GM21737 (cell line): ENCODE data around the gene NLGN2.
"Not testable (repeated sequence)": the region's sequence is repeated elsewhere in the genome, so short reads cannot be mapped to it uniquely, and the experiment has no call there.

Source experiments
- ATAC-seq: cut with Tn5 transposase; IDR thresholded peaks from one replicate; pipeline ENCODE4 v1.9.1; 2021; ENCODE audit warnings: mild to moderate bottlenecking, moderate library complexity; ENCODE audit not compliant: unreplicated experiment

The NLGN2 gene

GRCh38 chr17:7407485-7408251 is at the start of gene NLGN2:
Gene NLGN2 (plus strand): TSS chr17:7407845. CDS start chr17:7408256, 411 bp downstream.
- no peak for ATAC-seq

GRCh38 chr17:7361906-7362305 is 45.7 kb upstream of the NLGN2 start:
- no peak for ATAC-seq

GRCh38 chr17:7363311-7363710 is 44.3 kb upstream of the NLGN2 start:
- ATAC-seq = no peak

- ATAC-seq = not testable (repeated sequence)
Observed at GRCh38 chr17:7365963-7366362, 41.7 kb upstream of the NLGN2 start.

- ATAC-seq = no peak
Observed at GRCh38 chr17:7367083-7367482, 40.6 kb upstream of the NLGN2 start.

- no peak for ATAC-seq
Observed at GRCh38 chr17:7367918-7368598, 39.6 kb upstream of the NLGN2 start.

- not testable (repeated sequence) for ATAC-seq
Observed at GRCh38 chr17:7368599-7368994, 39.0 kb upstream of the NLGN2 start.

GRCh38 chr17:7369825-7370224 is 37.8 kb upstream of the NLGN2 start:
- ATAC-seq = no peak

GRCh38 chr17:7370853-7371252 is 36.8 kb upstream of the NLGN2 start:
- no peak for ATAC-seq

GRCh38 chr17:7374353-7374752 is 33.3 kb upstream of the NLGN2 start:
- ATAC-seq = no peak

GRCh38 chr17:7379134-7379533 is 28.5 kb upstream of the NLGN2 start:
- no peak for ATAC-seq

GRCh38 chr17:7380321-7380720 is 27.3 kb upstream of the NLGN2 start:
- ATAC-seq = no peak

GRCh38 chr17:7380855-7381683 is 26.6 kb upstream of the NLGN2 start, which contains the start of gene TNK1:
Gene TNK1 (plus strand): TSS chr17:7381089. CDS start chr17:7382927, 1,838 bp downstream.
- no peak for ATAC-seq

- ATAC-seq = no peak
Observed at GRCh38 chr17:7382901-7383300, 24.7 kb upstream of the NLGN2 start.

GRCh38 chr17:7383371-7383741 is 24.3 kb upstream of the NLGN2 start:
- ATAC-seq = no peak

GRCh38 chr17:7383742-7384488 is 23.7 kb upstream of the NLGN2 start:
- ATAC-seq = no peak

GRCh38 chr17:7384489-7385081 is 23.1 kb upstream of the NLGN2 start:
- no peak for ATAC-seq

- no peak for ATAC-seq
Observed at GRCh38 chr17:7388856-7389255, 18.8 kb upstream of the NLGN2 start.

GRCh38 chr17:7389924-7390910 is 17.4 kb upstream of the NLGN2 start:
- no peak for ATAC-seq
